HG03520 (cell line): Measurements from ENCODE around the gene TTC38.

Experiments
- ATAC-seq: cut with Tn5 transposase; IDR thresholded peaks from one replicate; pipeline ENCODE4 v1.9.1; 2021; ENCODE audit warnings: mild to moderate bottlenecking, moderate library complexity; ENCODE audit not compliant: unreplicated experiment

Gene TTC38

GRCh38 chr22:46267431-46268279, at the start of gene TTC38:
Gene TTC38, plus strand, starts transcription at chr22:46268008. Its CDS starts 32 bp downstream, at chr22:46268040.
- peak; percentile 50 for ATAC-seq

- ATAC-seq: no peak
Observed at GRCh38 chr22:46219636-46220035, 48.2 kb upstream of the TTC38 start.

- ATAC-seq: no peak
Observed at GRCh38 chr22:46220921-46221320, 46.9 kb upstream of the TTC38 start.

GRCh38 chr22:46224044-46224897, 43.5 kb upstream of the TTC38 start:
- no peak for ATAC-seq

- no peak for ATAC-seq
Observed at GRCh38 chr22:46224898-46225290, 42.9 kb upstream of the TTC38 start.

GRCh38 chr22:46225631-46226030, 42.2 kb upstream of the TTC38 start:
- ATAC-seq: no peak

GRCh38 chr22:46226577-46226976, 41.2 kb upstream of the TTC38 start:
- ATAC-seq: no peak

- ATAC-seq: no peak
Observed at GRCh38 chr22:46229701-46230100, 38.1 kb upstream of the TTC38 start.

GRCh38 chr22:46230262-46230901, 37.4 kb upstream of the TTC38 start:
- ATAC-seq: no peak

GRCh38 chr22:46233231-46233630, 34.6 kb upstream of the TTC38 start:
- no peak for ATAC-seq

- ATAC-seq: no peak
Observed at GRCh38 chr22:46234969-46235368, 32.8 kb upstream of the TTC38 start.

GRCh38 chr22:46237453-46238124, 30.2 kb upstream of the TTC38 start:
- ATAC-seq: no peak

- no peak for ATAC-seq
Observed at GRCh38 chr22:46238541-46238940, 29.3 kb upstream of the TTC38 start.

GRCh38 chr22:46239261-46240048, 28.4 kb upstream of the TTC38 start:
- ATAC-seq: no peak

- ATAC-seq: no peak
Observed at GRCh38 chr22:46240073-46240472, 27.7 kb upstream of the TTC38 start.

GRCh38 chr22:46240506-46240905, 27.3 kb upstream of the TTC38 start:
- no peak for ATAC-seq

- no peak for ATAC-seq
Observed at GRCh38 chr22:46240907-46241306, 26.9 kb upstream of the TTC38 start.

- no peak for ATAC-seq
Observed at GRCh38 chr22:46241396-46242007, 26.3 kb upstream of the TTC38 start.

GRCh38 chr22:46242076-46242475, 25.7 kb upstream of the TTC38 start:
- no peak for ATAC-seq

- no peak for ATAC-seq
Observed at GRCh38 chr22:46244771-46245170, 23.0 kb upstream of the TTC38 start.
